ENCODE data around the gene MARVELD2. TPM values are rescaled to one million over a fixed set of nuclear protein-coding genes. Genes with fewer than 3 reads are reported as not detected.
"Not testable (repeated sequence)": the region's sequence is repeated elsewhere in the genome, so short reads cannot be mapped to it uniquely, and the experiment has no call there.

MARVELD2 gene
- total RNA-seq, 1 donor from 2014 or later = 10.1 TPM

DNA sequence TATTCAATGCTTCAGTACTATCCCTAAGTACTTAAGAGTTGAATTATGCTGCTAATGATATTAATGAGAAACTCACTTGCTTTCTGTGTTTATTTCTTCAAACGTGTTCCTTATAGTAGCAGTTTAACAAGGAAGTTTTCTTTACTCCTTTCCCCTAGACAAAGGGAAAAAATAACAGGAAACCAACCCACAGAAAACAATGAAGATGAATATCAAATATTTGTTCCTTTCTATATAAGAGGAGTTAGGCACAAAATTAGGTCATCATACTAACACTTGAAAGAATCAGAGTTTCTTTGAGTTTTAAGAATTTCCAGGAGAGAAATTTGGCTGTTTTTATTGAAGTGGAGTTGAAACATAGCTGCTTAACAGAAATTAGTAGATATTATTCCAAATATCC is 62.3 kb downstream of the MARVELD2 start:
- H3K4me3 Mint-ChIP-seq (ENCODE audit: unreplicated experiment) = no peak overlapping the region
- H3K4me3 ChIP-seq (ENCODE audit: insufficient read depth, low read depth, low read length) = no peak overlapping the region
- no peak overlapping the region for H3K27ac Mint-ChIP-seq (ENCODE audit: unreplicated experiment)
- DNase-seq (ENCODE audit: low read depth) = no peak
- no peaks in the 10 kb centered on the region for H3K4me1 Mint-ChIP-seq (ENCODE audit: low read depth, unreplicated experiment)
- no peaks in the 10 kb centered on the region for H3K9me3 Mint-ChIP-seq (ENCODE audit: unreplicated experiment)
- FAIRE-seq = no peak
- no peaks in the 10 kb centered on the region for H3K9me3 ChIP-seq (ENCODE audit: insufficient read depth, low read depth, low read length)
- H3K79me2 ChIP-seq (ENCODE audit: insufficient read depth, low read length) = no peaks in the 10 kb centered on the region
- H2AFZ ChIP-seq (ENCODE audit: low read depth, low read length) = no peak overlapping the region
- no peaks in the 10 kb centered on the region for H3K27me3 Mint-ChIP-seq (ENCODE audit: low read depth, unreplicated experiment)
- H3K36me3 Mint-ChIP-seq (ENCODE audit: low read depth, unreplicated experiment) = no peaks in the 10 kb centered on the region
- H3K4me2 ChIP-seq (ENCODE audit: low read length) = no peak overlapping the region
- H3K27ac ChIP-seq (ENCODE audit: low read depth, low read length) = no peak overlapping the region
- no peaks in the 10 kb centered on the region for H4K20me1 ChIP-seq (ENCODE audit: insufficient read depth, low read length)
- no peaks in the 10 kb centered on the region for H3K36me3 ChIP-seq (ENCODE audit: insufficient read depth, low read length)
- TF ChIP-seq CTCF (IDR thresholded peaks at IDR 0.05; ENCODE audit: insufficient read depth, low read depth, low read length) = no peak
- no peak for TF ChIP-seq EZH2 (IDR thresholded peaks at IDR 0.05; ENCODE audit: insufficient read depth, low read length)
- H3K9ac ChIP-seq (ENCODE audit: low read length) = no peak overlapping the region
- H3K27me3 ChIP-seq (ENCODE audit: insufficient read depth, low read length) = no peaks in the 10 kb centered on the region
- H3K4me1 ChIP-seq (ENCODE audit: insufficient read depth, low read length) = no peaks in the 10 kb centered on the region

GRCh38 chr5:69478296-69478695 is 63.4 kb downstream of the MARVELD2 start:
- not testable (repeated sequence) for H3K27ac ChIP-seq (ENCODE audit: low read depth, low read length); H3K4me3 Mint-ChIP-seq (ENCODE audit: unreplicated experiment); FAIRE-seq; H3K4me1 ChIP-seq (ENCODE audit: insufficient read depth, low read length); H3K36me3 ChIP-seq (ENCODE audit: insufficient read depth, low read length); H3K79me2 ChIP-seq (ENCODE audit: insufficient read depth, low read length); H3K9ac ChIP-seq (ENCODE audit: low read length); H3K4me1 Mint-ChIP-seq (ENCODE audit: low read depth, unreplicated experiment); H3K27me3 ChIP-seq (ENCODE audit: insufficient read depth, low read length); DNase-seq (ENCODE audit: low read depth); H3K27me3 Mint-ChIP-seq (ENCODE audit: low read depth, unreplicated experiment); H4K20me1 ChIP-seq (ENCODE audit: insufficient read depth, low read length); H3K27ac Mint-ChIP-seq (ENCODE audit: unreplicated experiment); H3K9me3 Mint-ChIP-seq (ENCODE audit: unreplicated experiment); H3K9me3 ChIP-seq (ENCODE audit: insufficient read depth, low read depth, low read length); H2AFZ ChIP-seq (ENCODE audit: low read depth, low read length); H3K4me3 ChIP-seq (ENCODE audit: insufficient read depth, low read depth, low read length); H3K4me2 ChIP-seq (ENCODE audit: low read length); H3K36me3 Mint-ChIP-seq (ENCODE audit: low read depth, unreplicated experiment)

GRCh38 chr5:69484891-69485290 is 70.0 kb downstream of the MARVELD2 start:
- H3K27ac ChIP-seq (ENCODE audit: low read depth, low read length) = no peak overlapping the region
- Mint-ChIP-seq H3K27ac (ENCODE audit: unreplicated experiment) (no peak overlapping the region), H3K27me3 (ENCODE audit: low read depth, unreplicated experiment) (no peaks in the 10 kb centered on the region), H3K36me3 (ENCODE audit: low read depth, unreplicated experiment) (no peaks in the 10 kb centered on the region), H3K9me3 (ENCODE audit: unreplicated experiment) (no peaks in the 10 kb centered on the region), H3K4me3 (ENCODE audit: unreplicated experiment) (no peak overlapping the region), H3K4me1 (ENCODE audit: low read depth, unreplicated experiment) (peaks cover 2% of the 10 kb centered on the region)
- no peaks in the 10 kb centered on the region for H4K20me1 ChIP-seq (ENCODE audit: insufficient read depth, low read length)
- DNase-seq (ENCODE audit: low read depth) = peak; percentile 44
- no peak overlapping the region for H3K4me3 ChIP-seq (ENCODE audit: insufficient read depth, low read depth, low read length)
- H3K4me1 ChIP-seq (ENCODE audit: insufficient read depth, low read length) = peaks cover 3% of the 10 kb centered on the region
- H3K36me3 ChIP-seq (ENCODE audit: insufficient read depth, low read length) = no peaks in the 10 kb centered on the region
- no peak for FAIRE-seq
- no peaks in the 10 kb centered on the region for H3K9me3 ChIP-seq (ENCODE audit: insufficient read depth, low read depth, low read length)
- H3K79me2 ChIP-seq (ENCODE audit: insufficient read depth, low read length) = no peaks in the 10 kb centered on the region
- no peak overlapping the region for H2AFZ ChIP-seq (ENCODE audit: low read depth, low read length)
- no peak overlapping the region for H3K9ac ChIP-seq (ENCODE audit: low read length)
- H3K4me2 ChIP-seq (ENCODE audit: low read length) = no peak overlapping the region
- H3K27me3 ChIP-seq (ENCODE audit: insufficient read depth, low read length) = peaks cover 6% of the 10 kb centered on the region
- TF ChIP-seq CTCF (IDR thresholded peaks at IDR 0.05; ENCODE audit: insufficient read depth, low read depth, low read length) (no peak), EZH2 (IDR thresholded peaks at IDR 0.05; ENCODE audit: insufficient read depth, low read length) (no peak)

Measured in astrocyte (in vitro differentiated cells and primary cell).